ENCODE data around the gene COMT. TPM values are rescaled to one million over a fixed set of nuclear protein-coding genes. Genes with fewer than 3 reads are reported as not detected.
A peak's percentile ranks its signal among the peaks of the same experiment; 100 is the strongest.

The COMT gene
- total RNA-seq, 6 experiments from 2014 or later = 215 to 306 (median 234) TPM

DNA sequence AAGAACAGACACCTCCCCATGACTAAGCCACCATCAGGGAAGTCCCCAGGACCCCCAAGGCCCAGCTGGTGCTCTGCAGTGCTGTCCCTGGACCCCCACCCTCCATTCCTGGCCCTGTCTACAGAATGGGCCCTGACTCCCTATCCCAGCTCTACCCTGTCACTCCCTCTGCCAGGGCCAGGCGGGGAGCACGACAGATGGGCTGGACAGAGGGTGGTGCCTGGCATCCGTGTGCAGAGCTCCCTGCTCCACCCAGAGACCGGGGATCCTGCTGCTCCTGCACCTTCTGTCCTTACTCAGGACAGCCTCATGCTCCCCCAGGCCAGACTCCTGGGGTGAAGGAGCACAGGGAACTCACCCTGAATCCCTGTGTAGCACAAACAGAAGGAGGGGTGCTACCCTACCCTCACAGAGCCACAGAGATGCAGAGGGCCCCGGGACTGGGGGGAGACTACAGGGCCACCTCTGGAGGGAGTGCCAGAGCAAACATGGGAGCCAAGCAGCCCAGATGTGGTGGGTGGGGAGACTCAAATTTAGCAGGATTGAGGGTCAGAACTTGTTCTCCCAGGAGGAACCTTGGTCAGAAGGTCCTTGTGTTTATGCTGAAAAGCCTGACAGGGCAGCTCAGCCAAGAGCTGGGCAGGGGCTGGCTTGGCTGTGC is 73.1 kb downstream of the COMT start:
- TF ChIP-seq, protein P1, sequence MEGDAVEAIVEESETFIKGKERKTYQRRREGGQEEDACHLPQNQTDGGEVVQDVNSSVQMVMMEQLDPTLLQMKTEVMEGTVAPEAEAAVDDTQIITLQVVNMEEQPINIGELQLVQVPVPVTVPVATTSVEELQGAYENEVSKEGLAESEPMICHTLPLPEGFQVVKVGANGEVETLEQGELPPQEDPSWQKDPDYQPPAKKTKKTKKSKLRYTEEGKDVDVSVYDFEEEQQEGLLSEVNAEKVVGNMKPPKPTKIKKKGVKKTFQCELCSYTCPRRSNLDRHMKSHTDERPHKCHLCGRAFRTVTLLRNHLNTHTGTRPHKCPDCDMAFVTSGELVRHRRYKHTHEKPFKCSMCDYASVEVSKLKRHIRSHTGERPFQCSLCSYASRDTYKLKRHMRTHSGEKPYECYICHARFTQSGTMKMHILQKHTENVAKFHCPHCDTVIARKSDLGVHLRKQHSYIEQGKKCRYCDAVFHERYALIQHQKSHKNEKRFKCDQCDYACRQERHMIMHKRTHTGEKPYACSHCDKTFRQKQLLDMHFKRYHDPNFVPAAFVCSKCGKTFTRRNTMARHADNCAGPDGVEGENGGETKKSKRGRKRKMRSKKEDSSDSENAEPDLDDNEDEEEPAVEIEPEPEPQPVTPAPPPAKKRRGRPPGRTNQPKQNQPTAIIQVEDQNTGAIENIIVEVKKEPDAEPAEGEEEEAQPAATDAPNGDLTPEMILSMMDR (IDR thresholded peaks at IDR 0.05) = no peak
- H3K27me3 Mint-ChIP-seq (ENCODE audit: insufficient read depth) = peaks cover 11% of the 10 kb centered on the region
- no peaks in the 10 kb centered on the region for H3K9me3 Mint-ChIP-seq
- no peak overlapping the region for H3K27ac Mint-ChIP-seq
- no peak overlapping the region for H3K4me3 Mint-ChIP-seq
- no peaks in the 10 kb centered on the region for H3K36me3 Mint-ChIP-seq (ENCODE audit: low read depth)
- DNase-seq = no peak
- no peaks in the 10 kb centered on the region for H3K4me1 Mint-ChIP-seq (ENCODE audit: low read depth)

DNA sequence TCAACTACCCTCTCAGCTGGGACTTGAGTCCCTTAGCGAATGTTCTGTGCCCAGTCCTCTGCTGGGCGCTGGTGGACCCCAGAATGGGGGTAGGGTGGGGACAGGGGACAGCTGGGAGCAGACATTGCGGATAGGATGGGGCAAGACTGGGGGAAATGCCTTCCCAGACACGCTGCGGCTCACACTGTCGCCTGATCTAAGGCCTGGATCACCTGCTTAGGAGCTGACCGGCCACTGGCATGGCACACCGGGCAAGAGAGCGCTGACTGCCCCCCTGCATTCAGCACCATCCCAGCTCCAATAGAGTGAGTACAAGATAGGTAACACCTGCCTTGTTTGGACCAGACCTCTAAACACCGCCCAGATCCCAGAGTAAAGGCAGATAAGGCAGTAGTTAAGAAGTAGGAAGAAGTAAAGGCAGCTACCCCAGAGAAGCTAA is 73.6 kb downstream of the COMT start:
- TF ChIP-seq, protein P1 (IDR thresholded peaks at IDR 0.05) = no peak
- no peak for DNase-seq
- no peaks in the 10 kb centered on the region for H3K36me3 Mint-ChIP-seq (ENCODE audit: low read depth)
- H3K9me3 Mint-ChIP-seq = no peaks in the 10 kb centered on the region
- peaks cover 11% of the 10 kb centered on the region for H3K27me3 Mint-ChIP-seq (ENCODE audit: insufficient read depth)
- peak overlapping the region; percentile 7; the same call in 1 of the 2 replicates for H3K4me3 Mint-ChIP-seq
- H3K27ac Mint-ChIP-seq = no peak overlapping the region
- peaks cover under 1% of the 10 kb centered on the region; the same call in 1 of the 2 replicates for H3K4me1 Mint-ChIP-seq (ENCODE audit: low read depth)

DNA sequence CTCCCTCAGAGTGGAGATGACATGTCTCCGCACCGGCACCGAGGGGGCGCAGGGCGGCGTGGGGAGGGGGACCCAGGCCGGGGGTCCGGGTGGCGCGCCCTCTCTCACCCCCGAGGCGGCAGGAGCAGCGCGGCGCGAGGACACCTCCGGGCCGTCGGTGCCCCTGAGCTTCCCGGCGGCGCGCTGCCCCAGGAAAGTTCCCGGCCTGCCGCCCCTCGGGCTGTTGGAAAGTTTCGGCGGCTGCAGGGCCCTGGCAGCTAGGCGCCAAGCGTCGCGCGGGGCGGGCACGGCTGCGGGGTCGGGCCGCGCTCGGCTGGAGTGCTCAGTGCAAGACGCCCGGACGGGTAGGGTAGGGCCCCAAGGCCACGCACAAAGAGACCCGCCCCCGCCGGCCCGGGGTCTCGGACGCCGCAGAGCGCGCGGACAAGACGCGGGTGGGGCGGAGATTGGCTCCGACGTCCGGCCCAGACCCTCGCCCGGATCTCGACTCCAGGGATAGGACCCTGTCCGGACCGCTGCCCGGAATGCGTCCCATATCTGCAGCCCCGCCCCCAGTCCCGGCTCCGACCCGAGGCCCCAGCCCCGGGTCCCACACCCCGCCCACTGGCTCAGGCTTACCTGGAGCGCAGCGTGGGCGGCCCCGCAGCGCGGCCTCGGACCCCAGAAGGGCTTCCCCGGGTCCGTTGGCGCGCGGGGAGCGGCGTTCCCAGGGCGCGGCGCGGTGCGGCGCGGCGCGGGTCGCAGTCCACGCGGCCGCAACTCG is 74.6 kb downstream of the COMT start:
- Mint-ChIP-seq H3K27ac (no peak overlapping the region), H3K4me1 (ENCODE audit: low read depth) (peaks cover 6% of the 10 kb centered on the region; the same call in 1 of the 2 replicates), H3K27me3 (ENCODE audit: insufficient read depth) (peaks cover 11% of the 10 kb centered on the region), H3K9me3 (no peaks in the 10 kb centered on the region), H3K4me3 (no peak overlapping the region; the same call in 1 of the 2 replicates), H3K36me3 (ENCODE audit: low read depth) (no peaks in the 10 kb centered on the region)
- no peak for DNase-seq
- TF ChIP-seq, protein P1 (IDR thresholded peaks at IDR 0.05) = no peak

DNA sequence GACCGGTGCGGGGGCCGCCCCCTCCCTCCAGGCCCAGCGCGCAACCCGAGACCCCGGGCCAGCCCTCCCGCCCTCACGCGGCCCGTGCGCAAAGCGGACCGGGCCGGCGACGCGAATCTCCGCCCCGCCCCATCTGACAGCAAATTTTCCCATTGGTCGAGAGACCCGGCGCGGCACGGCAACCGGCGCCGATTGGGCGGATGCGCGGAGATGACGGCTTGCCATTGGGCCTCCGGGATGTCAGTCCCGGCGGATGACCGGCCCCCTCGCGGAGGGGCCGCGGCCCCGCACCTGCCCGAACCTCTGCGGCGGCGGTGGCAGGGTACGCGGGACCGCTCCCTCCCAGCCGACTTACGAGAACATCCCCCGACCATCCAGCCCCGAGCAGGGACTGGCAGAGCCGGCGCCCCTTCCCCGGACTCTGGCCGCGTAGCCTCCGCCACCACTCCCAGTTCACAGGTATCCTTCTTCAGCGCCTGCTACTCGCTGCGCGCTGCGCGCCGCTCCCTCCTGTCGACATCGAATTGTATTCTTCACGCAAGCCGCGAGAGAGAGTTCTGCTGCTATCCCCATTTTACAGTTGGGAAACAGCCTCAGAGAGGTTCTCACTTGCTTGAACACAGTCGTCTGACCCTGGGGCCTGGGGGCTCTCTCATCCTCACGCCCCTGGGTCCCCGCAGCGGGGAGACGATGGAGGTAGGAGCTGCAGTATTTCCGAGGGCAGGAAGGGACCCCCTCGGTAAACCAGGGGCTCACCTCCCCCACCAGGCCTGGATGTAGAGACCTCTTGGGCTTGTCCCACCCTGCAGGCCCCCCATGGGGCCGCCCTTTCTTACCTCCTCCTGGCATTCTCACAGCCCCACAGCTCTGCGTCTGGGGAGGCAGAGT is 75.4 kb downstream of the COMT start, which contains the start of gene ARVCF:
ARVCF (minus strand) TSS at position 90 of the 888 bp plus-strand sequence. CDS start 26,029 bp downstream, outside the sequence.
- TF ChIP-seq, protein P1 (IDR thresholded peaks at IDR 0.05) = peak; percentile 47
- Mint-ChIP-seq H3K4me1 (ENCODE audit: low read depth) (peaks cover 11% of the 10 kb centered on the region), H3K36me3 (ENCODE audit: low read depth) (no peaks in the 10 kb centered on the region), H3K27me3 (ENCODE audit: insufficient read depth) (peaks cover 14% of the 10 kb centered on the region), H3K9me3 (no peaks in the 10 kb centered on the region), H3K27ac (no peak within 1 kb of the TSS), H3K4me3 (peak within 1 kb of the TSS; percentile 79)
- DNase-seq = peak; percentile 82

DNA sequence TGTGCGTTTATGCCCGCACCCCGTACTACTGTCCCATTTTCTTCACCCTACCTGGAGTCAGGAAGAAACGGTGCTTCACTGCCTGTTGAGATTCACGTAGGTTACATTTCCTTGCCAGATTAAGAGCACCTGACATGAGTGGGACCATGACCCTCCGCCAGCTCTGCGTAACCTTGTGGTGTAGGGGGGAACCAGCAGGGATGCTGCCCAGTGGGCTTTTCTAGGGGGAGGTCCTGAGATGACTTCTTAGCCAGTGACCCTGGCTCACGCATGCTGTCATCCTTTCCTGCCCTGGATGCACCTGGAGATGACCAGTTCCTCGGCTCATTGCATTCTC is 76.0 kb downstream of the COMT start:
- Mint-ChIP-seq H3K4me1 (ENCODE audit: low read depth) (peaks cover 17% of the 10 kb centered on the region), H3K36me3 (ENCODE audit: low read depth) (no peaks in the 10 kb centered on the region), H3K9me3 (no peaks in the 10 kb centered on the region), H3K27ac (no peak overlapping the region), H3K4me3 (peak overlapping the region; percentile 40), H3K27me3 (ENCODE audit: insufficient read depth) (peaks cover 15% of the 10 kb centered on the region)
- DNase-seq = no peak
- TF ChIP-seq, protein P1 (IDR thresholded peaks at IDR 0.05) = no peak
